Stimulated activated memory B cell treated with anti-CD40 and anti-IgM and Interleukin-4, amounts not matched to agents 10 μg/mL and 1 μg/mL and 100 μg/mL, for 72 hours (primary cell): Measurements from ENCODE around the gene IRF2BPL.

Experiments used
- ATAC-seq: fragments of 150-1000 bp; cut with Tn5 transposase; 2 replicates; pipeline ENCODE4 v1.10.0; 2021
- H3K27ac Mint-ChIP-seq: one replicate; pipeline ENCODE4 v1.8.0; 2022; ENCODE audit warnings: mild to moderate bottlenecking, mixed read lengths
- H3K27me3 Mint-ChIP-seq: one replicate; pipeline ENCODE4 v1.8.0; 2022; ENCODE audit warnings: mixed read lengths
- H3K36me3 Mint-ChIP-seq: one replicate; pipeline ENCODE4 v1.8.0; 2022; ENCODE audit warnings: mixed read lengths
- H3K4me1 Mint-ChIP-seq: one replicate; pipeline ENCODE4 v1.8.0; 2022; ENCODE audit warnings: mixed read lengths
- H3K4me3 Mint-ChIP-seq: one replicate; pipeline ENCODE4 v1.8.0; 2022; ENCODE audit warnings: mild to moderate bottlenecking, moderate library complexity, mixed read lengths
- H3K9me3 Mint-ChIP-seq: one replicate; pipeline ENCODE4 v1.8.0; 2022; ENCODE audit warnings: mixed read lengths

The IRF2BPL gene

GRCh38 chr14:76976240-76977005 lies 52.1 kb downstream of the IRF2BPL start:
- Mint-ChIP-seq H3K4me1 (peaks cover 32% of the 10 kb centered on the region), H3K27ac (peak overlapping the region; percentile 84), H3K36me3 (peaks cover under 1% of the 10 kb centered on the region), H3K4me3 (no peak overlapping the region), H3K27me3 (no peaks in the 10 kb centered on the region), H3K9me3 (no peaks in the 10 kb centered on the region)
- ATAC-seq = no peak

- peak overlapping the region; percentile 84 for H3K27ac Mint-ChIP-seq
- H3K9me3 Mint-ChIP-seq = no peaks in the 10 kb centered on the region
- no peak for ATAC-seq
- peaks cover 32% of the 10 kb centered on the region for H3K4me1 Mint-ChIP-seq
- H3K36me3 Mint-ChIP-seq = no peaks in the 10 kb centered on the region
- H3K27me3 Mint-ChIP-seq = no peaks in the 10 kb centered on the region
- no peak overlapping the region for H3K4me3 Mint-ChIP-seq
These were observed 52.7 kb downstream of the IRF2BPL start for GRCh38 chr14:76975812-76976211.

- H3K36me3 Mint-ChIP-seq = no peaks in the 10 kb centered on the region
- no peak for ATAC-seq
- H3K4me1 Mint-ChIP-seq = peaks cover 32% of the 10 kb centered on the region
- no peak overlapping the region for H3K4me3 Mint-ChIP-seq
- H3K27me3 Mint-ChIP-seq = no peaks in the 10 kb centered on the region
- H3K27ac Mint-ChIP-seq = peak overlapping the region; percentile 38
- H3K9me3 Mint-ChIP-seq = no peaks in the 10 kb centered on the region
These were observed 53.5 kb downstream of the IRF2BPL start for GRCh38 chr14:76975051-76975450.
